ENCODE data around the gene PSMD13.
"Not testable (repeated sequence)": the region's sequence is repeated elsewhere in the genome, so short reads cannot be mapped to it uniquely, and the experiment has no call there.

PSMD13 gene

GRCh38 chr11:284105-285020 is 47.6 kb downstream of the PSMD13 start:
- Histone ChIP-seq H2AFZ (ENCODE audit: low read depth, low read length) (no peak overlapping the region), H3K27me3 (ENCODE audit: low read depth, low read length) (peaks cover 9% of the 10 kb centered on the region; the same call in 1 of the 2 replicates), H3K36me3 (replicated peaks; ENCODE audit: low read depth, low read length) (no peaks in the 10 kb centered on the region), H3K4me3 (ENCODE audit: low read length) (no peak overlapping the region), H3K4me2 (ENCODE audit: low read length) (no peak overlapping the region), H3K27ac (ENCODE audit: low read length) (no peak overlapping the region), H3K9ac (ENCODE audit: low read length) (no peak overlapping the region), H3K9me3 (ENCODE audit: insufficient read depth, low read length) (no peaks in the 10 kb centered on the region), H4K20me1 (ENCODE audit: insufficient read depth, low read length) (no peaks in the 10 kb centered on the region), H3K79me2 (ENCODE audit: low read length) (no peaks in the 10 kb centered on the region), H3K4me1 (ENCODE audit: low read length) (peaks cover 6% of the 10 kb centered on the region)
- TF ChIP-seq CTCF (IDR thresholded peaks at IDR 0.05; ENCODE audit: low read depth, low read length) (no peak), EZH2phosphoT487 (IDR thresholded peaks at IDR 0.05; ENCODE audit: low read depth) (no peak)

DNA sequence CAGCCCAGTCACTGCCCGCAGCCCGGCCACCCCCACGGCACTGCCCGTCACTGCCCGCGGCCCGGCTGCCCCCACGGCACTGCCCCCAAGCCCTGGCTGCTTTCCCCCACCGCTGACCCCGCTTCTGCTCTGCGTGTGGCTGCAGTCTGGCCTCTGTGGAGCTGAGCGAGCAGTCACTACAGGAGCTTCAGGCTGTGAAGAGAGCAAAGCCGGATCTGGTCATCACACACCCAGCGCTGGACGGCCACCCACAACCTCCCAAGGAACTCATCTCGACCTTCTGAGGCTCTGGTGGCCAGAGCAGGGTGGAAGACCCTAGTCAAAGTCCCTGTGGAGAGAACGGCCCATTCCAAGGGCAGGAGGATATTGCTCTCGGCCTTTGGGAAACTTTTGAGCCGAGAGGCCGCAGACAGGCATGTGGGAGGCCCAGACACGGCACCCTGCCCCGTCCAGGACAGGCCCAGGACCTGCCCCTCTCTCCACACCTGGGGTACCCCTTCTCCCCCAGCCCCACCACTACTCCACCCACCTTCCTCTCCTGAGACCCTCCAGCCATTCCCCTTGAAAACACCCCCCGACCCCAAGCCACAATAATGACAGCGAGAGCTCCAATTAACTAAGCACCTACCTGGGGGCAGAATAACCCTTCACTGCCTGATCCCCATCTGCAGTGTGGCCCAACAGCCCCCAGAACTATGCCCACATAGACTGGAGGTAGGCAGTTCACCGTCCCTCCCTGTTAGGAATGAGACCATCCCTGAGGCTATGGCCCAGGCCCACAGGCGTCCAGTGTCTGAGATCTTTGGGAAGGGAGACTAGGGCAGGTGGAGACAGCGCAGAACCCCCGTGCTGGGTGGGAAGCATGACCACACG is 48.5 kb downstream of the PSMD13 start:
- Histone ChIP-seq H3K79me2 (ENCODE audit: low read length) (no peaks in the 10 kb centered on the region; the same call in 1 of the 2 replicates), H2AFZ (ENCODE audit: low read depth, low read length) (no peak overlapping the region), H3K27ac (ENCODE audit: low read length) (no peak overlapping the region), H3K27me3 (ENCODE audit: low read depth, low read length) (peaks cover 9% of the 10 kb centered on the region; the same call in 1 of the 2 replicates), H3K9me3 (ENCODE audit: insufficient read depth, low read length) (no peaks in the 10 kb centered on the region), H3K9ac (ENCODE audit: low read length) (no peak overlapping the region), H3K4me2 (ENCODE audit: low read length) (no peak overlapping the region), H4K20me1 (ENCODE audit: insufficient read depth, low read length) (no peaks in the 10 kb centered on the region), H3K36me3 (replicated peaks; ENCODE audit: low read depth, low read length) (no peaks in the 10 kb centered on the region), H3K4me1 (ENCODE audit: low read length) (peaks cover 12% of the 10 kb centered on the region), H3K4me3 (ENCODE audit: low read length) (no peak overlapping the region)
- no peak for TF ChIP-seq EZH2phosphoT487 (IDR thresholded peaks at IDR 0.05; ENCODE audit: low read depth)
- TF ChIP-seq CTCF (IDR thresholded peaks at IDR 0.05; ENCODE audit: low read depth, low read length), result no peak

- H3K27ac ChIP-seq (ENCODE audit: low read length), result no peak overlapping the region
- H3K27me3 ChIP-seq (ENCODE audit: low read depth, low read length), result peaks cover 9% of the 10 kb centered on the region; the same call in 1 of the 2 replicates
- H4K20me1 ChIP-seq (ENCODE audit: insufficient read depth, low read length), result no peaks in the 10 kb centered on the region
- H2AFZ ChIP-seq (ENCODE audit: low read depth, low read length), result no peak overlapping the region
- H3K9ac ChIP-seq (ENCODE audit: low read length), result no peak overlapping the region
- no peak overlapping the region for H3K4me2 ChIP-seq (ENCODE audit: low read length)
- no peak overlapping the region for H3K4me3 ChIP-seq (ENCODE audit: low read length)
- TF ChIP-seq EZH2phosphoT487 (IDR thresholded peaks at IDR 0.05; ENCODE audit: low read depth) (no peak), CTCF (IDR thresholded peaks at IDR 0.05; ENCODE audit: low read depth, low read length) (no peak)
- no peaks in the 10 kb centered on the region for H3K9me3 ChIP-seq (ENCODE audit: insufficient read depth, low read length)
- peaks cover 12% of the 10 kb centered on the region for H3K4me1 ChIP-seq (ENCODE audit: low read length)
- no peaks in the 10 kb centered on the region; the same call in 1 of the 2 replicates for H3K79me2 ChIP-seq (ENCODE audit: low read length)
- peaks cover under 1% of the 10 kb centered on the region for H3K36me3 ChIP-seq (replicated peaks; ENCODE audit: low read depth, low read length)
Measured at GRCh38 chr11:285894-286220, 49.1 kb downstream of the PSMD13 start.

GRCh38 chr11:286977-287820 is 50.4 kb downstream of the PSMD13 start:
- not testable (repeated sequence) for H4K20me1 ChIP-seq (ENCODE audit: insufficient read depth, low read length); H3K27me3 ChIP-seq (ENCODE audit: low read depth, low read length); H3K4me2 ChIP-seq (ENCODE audit: low read length); H3K4me3 ChIP-seq (ENCODE audit: low read length); H3K27ac ChIP-seq (ENCODE audit: low read length); H3K9me3 ChIP-seq (ENCODE audit: insufficient read depth, low read length); H3K79me2 ChIP-seq (ENCODE audit: low read length); H2AFZ ChIP-seq (ENCODE audit: low read depth, low read length); H3K9ac ChIP-seq (ENCODE audit: low read length); H3K36me3 ChIP-seq (replicated peaks; ENCODE audit: low read depth, low read length)
- H3K4me1 ChIP-seq (ENCODE audit: low read length), result peaks cover 12% of the 10 kb centered on the region

Data from OCI-LY3 (cell line).